NCI-H774 (cell line): ENCODE results near the gene AMPD2.

Source experiments
- DNase-seq: peaks from one replicate; lab custom pipeline; 2025; lab: John Stamatoyannopoulos, UW

AMPD2 gene

DNA sequence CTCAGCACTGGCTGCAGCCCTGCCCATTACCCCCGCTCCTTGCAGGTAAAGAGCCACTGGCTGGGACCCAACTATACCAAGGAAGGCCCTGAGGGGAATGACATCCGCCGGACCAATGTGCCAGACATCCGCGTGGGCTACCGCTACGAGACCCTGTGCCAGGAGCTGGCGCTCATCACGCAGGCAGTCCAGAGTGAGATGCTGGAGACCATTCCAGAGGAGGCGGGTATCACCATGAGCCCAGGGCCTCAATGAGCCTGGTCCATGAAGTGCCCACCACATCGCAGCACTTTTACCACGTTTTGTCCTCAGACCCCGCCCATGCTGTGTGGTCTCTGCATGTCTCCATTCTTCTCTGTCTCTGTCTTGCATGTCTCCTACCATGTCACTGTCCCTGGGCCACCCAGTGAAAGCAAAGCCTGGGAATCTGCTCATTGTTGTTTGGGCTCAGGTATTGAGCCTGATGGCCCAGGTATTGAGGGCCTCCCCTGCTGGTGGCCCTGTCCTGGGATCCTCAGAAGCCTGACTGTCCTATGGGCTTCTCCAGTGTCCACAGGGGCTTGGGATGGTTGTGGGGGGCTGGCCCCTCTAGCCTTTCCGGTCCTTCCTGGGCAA, 11.4 kb downstream of the AMPD2 start:
- no peak for DNase-seq

DNA sequence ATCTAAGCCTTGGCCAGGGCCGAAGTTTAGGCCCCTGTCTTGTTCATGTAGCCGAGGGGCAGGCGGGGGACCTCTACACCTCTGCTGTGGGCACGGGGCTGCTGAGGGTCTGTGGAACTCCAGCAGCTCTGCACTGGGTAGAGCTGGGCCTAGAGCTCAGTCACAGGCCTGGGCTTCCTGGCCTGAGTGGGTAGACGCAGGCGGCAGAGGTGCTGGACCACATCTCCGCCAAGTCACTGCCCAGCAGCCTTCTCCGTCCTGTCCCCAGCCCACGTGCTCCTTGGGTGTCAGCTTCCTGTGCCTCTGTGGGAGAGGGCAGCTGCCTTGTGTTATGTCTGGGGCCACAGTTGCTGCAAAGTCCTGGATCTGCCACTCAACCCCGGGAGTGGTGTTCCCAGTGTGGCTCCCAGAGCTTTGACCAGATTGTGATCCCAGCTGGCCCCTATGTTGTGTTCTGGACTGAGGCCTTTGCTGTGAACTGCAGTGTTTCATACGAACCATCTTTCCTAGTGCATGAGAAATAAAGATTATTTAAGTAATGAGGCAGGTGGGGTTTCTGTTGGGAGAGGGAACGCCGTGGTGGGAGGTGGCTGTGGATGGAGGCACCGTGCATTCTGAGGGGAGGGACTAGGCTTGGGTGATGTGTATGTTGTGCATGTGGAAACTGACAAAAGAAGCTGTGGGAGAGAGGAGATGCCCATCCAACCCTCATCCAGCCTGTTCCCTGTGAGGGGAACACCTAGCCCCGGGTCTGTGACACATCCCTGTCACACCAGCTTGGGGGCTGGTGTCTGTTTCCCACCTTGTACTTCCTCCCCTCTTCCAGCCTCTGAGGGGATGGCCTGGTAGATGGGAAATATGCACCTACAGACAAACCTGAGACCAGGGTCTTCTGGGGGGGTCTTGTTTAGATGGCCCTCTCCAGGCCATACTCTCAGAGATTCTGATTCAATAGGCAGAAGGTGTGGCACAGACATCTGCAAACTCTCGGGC, 12.2 kb downstream of the AMPD2 start:
- no peak for DNase-seq

DNA sequence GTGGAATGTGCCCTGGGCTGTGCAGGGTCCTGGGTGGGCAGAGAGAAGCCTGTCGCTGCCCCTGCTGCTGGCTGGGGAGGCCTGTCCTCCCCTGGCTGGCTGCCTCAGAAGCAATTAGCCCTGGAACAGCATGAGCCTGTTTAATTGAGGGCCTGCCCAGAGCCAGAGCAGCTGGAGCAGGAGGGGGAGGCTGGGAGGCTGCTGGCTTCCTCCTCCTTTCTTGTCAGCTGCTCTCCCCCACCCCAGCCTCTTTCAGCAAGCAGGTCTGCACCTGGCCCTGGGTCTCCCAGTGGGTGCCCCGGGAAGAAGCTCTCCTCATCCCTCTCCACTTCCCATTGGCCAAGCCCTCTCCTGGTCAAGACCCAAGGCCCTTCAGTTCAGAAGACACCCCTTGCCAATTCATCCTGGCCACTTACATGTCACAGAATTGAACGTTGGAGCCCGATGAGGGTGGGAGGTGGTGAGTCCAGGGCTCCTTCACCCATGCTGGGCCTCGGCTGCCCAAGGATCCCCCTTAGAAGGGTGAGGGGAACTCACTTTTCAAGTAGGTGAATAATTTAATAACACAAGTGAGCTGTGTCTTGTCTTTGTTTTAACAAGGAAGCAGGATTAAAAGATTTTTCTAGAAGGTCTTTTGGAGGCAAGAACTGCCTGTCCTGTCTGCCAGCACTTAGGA, 13.2 kb downstream of the AMPD2 start:
- DNase-seq: peak; percentile 60

DNA sequence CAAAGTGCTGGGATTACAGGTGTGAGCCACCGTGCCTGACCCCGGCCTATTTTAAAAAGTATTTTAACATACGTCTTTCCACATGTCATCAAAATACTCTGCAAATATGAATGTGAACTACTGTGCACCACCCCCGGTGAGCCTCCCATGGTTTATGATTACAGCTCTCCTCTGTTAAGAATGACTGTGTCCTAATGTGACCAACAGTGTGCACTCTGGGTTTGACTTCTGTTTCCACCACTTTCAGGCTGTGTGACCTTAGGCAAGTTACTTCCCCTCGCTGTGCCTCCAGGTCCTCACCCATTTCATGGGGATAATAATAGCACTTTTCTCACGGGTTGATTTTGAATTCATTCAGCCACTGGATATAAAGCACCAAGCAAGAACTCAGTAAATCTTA, 14.7 kb downstream of the AMPD2 start:
- no peak for DNase-seq

DNA sequence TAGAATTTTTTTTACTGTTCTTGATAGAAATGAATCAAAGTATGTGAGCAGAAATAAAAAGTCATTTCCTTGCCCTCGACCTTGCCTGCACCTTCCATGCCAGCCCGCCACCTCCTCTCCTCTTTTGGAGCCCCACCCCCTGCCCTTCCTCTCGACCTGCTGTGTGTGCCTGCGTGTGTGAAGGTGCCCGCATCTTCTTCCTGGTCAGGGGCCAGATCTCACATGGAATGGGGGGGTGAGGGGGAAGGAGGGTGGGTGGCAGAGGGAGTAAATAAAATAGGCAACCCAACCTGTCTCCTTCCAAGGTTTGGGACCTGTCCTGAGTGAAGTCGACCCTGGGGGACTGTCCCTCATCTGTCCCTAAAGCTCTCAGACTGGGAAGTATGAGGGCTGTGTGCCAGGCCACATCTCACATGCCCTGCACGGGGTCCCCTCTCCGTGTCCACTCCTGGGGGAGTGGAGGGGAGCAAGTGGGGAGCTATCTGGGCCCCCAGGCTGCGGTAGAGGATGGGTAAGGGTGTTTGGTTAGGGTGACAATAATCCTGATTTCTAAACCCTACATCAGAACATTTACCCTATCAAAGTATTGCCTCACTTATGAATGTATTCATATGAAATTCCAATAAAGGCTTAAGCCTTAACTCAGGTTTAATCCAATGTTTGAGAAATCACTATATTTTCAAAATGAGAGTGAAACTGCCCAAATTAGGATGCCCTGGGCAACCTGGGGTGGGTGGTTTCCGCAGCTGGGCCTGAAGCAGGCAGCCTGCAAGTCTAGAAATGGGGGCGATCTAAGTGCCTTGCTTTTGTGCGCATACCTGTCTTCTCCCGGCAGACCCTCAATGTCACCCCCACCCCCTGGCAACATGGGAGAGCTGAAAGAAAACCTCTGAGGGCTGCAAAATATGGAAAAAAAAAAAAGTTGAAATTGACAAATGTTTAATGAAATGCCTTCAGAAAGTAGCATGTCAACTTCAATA, 15.4 kb downstream of the AMPD2 start:
- DNase-seq: no peak

DNA sequence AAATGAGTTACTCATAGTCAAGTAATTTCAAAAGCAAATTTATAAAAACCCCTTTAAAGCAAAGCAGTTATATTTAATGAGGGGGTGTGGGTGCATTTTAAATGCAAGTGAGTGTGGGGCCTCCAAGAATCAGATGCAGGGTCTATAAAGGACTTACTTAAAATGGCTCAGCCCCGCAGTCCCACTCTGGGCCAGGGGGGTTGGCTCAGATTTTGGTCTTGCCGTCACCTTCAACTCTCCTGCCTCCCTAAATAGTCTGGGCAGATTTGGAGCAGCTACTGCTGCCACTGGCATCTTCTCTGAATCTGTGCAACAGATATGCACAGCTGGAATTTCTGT, 16.2 kb downstream of the AMPD2 start:
- no peak for DNase-seq

DNA sequence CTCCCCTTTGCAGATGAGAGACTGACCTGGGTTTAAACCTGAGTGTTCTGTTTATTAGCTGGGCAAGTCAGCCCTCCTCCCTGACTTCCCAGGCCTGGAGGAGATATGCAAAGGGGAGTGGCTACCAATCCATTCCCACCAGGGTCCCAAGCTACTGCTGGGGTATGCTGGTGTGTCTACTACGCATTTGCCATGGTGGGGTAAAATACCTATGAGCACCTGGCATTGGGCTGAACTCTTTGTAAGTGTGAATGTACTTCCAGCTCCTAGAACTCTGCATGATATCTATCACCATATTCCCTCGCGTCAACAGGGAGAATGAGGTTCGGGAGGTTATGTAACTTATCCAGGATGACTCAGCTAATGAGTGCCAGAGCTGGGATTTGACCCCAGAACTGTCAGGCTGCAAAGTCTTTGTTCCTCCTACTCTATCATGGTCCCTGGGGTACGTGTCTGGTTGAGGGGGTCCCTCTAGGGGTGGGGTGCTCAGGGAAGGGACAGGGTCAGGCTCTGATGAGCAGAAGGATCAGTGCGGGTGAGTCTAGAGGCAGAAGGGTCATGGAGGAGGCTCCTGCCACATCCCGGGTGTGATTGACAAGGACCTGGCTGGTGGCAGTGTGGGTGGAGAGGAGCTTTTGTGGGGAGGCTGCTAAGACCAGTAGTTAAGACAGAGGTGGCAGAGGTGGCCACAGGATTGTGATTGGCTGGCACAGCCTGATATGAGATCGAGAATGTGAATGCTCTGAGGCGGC, 16.7 kb downstream of the AMPD2 start:
- DNase-seq: no peak

DNA sequence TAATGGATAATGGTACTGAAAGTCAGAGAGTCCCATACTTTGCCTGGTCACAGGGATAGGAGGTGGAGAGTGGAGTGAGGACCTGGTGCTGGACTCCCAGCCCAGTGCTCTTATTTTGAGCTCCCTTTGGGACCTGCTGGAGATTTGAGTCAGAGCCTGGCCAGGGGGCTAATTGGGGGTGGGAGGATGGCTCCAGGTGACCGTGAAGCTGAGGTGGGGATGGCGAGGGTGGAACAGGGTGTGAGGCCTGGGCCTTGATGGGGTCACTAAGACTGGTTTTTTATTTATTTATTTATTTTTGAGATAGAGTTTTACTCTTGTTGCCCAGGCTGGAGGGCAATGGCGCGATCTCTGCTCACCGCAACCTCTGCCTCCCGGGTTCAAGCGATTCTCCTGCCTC, 17.8 kb downstream of the AMPD2 start:
- DNase-seq: no peak

DNA sequence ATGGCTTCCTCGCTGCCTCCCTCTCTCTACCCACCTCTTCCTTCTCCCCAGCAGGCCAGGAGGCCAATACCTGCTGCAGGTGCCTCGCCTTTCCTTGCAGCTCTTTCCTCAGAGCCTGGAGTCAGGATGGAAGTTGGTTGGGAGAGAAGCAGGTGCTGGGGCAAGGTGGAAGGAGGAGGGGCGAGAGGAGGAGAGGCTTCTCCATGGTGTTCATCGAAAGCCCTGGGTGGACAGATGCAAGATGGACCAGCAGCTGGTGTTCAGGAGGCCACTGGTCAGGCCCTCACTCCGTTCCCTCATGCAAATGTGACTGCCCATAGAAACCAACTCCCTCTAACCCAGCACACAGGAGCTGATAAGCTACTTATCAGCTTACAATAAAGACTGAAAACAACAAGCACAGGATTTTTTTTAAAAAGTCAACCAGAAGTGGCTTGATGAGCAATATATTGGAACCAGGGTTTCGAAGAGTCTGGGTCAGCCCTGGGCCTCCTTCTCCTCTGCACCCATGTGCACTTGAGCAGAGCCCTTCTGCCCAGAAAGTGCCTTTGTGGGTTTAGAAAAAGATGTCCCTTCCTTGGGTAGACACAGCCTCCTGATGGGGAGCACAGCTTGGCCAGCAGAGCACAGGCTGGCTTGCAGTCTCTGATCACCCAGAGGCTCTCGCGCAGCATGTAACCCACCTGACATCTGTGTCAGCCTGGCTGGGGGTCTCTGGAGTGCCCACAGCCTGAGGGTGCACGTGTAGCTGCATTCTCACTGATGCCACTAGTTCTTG, 19.6 kb downstream of the AMPD2 start:
- DNase-seq: no peak

DNA sequence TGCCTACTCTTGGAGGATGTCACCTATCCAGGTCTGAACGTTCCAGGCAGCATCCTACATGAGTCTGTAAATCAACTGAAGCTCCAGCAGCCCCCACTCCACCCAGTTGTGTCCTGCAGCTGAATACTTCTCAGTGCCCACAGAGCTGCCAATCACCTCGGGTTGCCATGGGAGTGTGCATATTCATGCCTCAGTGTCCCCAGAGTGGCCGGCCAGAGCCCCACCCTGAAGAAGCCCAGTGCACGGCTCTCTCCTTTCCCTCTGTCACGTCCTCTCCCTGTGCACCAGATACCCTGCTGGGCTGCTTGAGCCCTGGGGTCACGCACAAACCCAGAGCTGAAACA, 20.2 kb downstream of the AMPD2 start:
- DNase-seq: no peak

DNA sequence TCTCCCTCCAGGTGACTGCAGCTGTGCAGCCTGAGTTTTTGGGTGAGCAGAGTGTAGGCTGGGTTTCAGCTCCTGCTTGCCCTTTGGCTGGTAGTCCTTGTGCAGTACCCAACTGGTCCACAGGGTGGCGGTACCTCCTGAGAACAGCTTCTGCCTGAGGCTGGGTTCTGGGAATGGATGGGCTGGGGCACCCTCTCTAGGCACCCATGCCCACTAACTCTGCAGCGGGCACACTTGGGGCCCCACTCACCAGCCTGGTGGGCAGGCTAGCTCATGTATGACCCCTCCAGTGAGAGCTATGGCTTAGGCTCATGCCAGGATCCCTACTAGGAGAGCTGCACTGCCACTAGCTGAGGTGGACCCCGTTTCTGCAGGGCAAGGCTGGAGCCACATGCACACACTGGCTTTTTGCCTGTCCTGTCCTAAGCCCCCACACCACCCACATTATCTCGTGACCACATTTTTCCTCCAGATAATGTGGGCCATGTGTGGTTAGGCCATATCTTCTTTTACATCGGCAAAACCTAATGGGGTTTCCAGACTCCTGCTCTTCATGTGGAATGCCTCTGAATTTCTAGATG, 20.7 kb downstream of the AMPD2 start:
- DNase-seq: peak; percentile 21

DNA sequence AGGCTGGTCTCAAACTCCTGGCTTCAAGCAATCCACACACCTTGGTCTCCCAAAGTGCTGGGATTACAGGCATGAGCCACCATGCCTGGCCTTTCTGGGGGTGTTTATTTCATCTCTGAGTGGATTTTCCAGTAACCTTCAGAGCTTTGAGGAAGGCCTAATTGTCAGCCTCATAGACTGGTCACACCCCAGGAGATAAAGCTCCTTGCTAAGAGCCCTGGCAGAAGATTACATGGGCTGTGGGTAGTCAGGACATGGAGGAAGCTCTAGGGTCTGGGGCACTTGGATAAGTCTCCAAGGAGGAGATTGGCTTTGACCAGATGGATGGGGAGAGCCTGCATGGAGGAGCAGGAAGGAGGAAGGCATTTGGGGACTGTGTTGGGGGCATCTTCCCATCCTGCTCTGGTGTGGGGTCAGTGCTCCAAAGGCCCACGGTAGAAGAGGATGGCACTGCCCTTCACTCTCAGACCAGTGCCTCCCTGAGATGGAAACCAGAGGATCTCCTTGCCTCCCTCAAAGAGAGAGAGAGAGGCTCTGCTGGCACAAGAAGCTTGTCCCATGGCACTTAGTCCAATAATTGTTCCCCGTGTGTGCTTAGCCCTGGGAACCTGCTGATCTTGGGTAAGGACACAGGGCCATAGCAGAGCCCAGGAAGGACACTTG, 21.6 kb downstream of the AMPD2 start:
- DNase-seq: no peak

DNA sequence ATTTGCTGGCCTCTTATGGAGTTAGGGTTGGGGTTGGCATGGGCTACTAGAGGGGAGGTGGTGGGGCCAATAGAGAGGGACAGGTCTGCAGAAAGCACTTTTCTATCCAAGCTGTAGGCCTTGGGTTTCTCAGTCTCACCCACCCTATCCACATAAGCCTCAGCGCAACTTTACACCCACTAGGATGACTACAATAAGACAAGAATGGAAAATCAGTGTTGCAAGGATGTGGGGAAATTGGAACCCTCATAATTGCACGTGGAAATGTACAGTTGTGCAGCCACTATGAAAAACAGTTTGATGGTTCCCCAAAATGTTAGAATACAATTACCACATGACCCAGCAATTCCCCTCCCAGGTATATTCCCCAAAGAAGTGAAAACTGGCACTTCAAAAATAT, 22.2 kb downstream of the AMPD2 start:
- DNase-seq: no peak

DNA sequence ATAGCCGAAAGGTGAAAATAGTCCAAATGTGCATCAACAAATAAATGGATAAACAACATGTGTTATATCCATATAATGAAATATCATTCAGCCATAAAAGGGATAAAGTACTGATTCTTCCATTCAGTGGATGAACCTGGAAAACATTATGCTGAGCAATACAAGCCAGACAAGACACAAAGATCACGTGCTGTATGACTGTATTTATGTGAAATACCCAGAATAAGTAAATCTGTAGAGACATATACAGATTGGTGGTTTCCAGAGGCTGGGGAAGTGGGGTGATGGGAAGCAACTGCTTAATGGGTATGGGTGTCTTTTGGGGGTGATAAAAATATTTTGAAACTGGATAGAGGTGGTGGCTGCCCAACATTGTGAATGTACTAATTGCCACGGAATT, 23.0 kb downstream of the AMPD2 start:
- DNase-seq: no peak

DNA sequence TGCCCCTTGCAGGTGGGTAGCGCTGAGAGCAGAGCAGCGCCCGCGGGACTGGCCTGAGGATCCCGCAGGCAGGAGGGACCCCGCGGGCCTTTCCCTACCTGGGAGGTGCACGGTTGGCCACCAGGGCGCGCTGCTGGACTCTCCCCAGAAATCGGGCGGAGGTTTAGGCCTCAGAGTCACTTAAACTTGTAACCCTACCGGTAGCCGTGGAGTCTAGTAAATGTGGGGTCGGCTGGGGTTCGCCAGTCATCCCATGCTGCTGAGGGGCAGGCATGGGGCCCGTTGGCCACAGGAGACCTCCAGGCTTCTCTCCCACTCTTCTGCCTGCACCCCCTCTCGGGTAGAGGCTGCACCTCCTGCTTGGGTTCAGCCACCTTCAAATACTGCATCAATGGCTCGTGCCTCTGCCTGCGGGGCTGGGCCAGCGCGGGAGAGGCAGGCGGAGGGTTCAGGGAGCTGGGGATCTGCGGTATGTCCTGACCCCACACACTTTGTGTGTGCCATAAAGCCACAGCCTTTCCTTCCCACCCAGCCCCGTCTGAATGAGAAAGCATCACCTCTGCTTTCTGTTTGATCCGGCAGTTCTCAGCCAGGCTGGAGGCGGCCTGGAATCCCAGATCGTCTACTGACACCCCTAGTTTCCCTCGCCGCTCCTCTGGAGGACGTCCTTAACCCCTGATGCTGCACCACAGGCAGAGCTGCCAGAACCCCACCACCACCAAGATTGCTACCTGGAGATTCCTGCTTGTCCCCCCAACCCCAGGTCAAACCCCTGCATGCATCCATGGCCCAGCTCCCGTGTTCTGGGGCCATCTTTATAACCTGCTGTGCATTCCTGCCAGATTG, 24.0 kb downstream of the AMPD2 start:
- peak; percentile 58 for DNase-seq

DNA sequence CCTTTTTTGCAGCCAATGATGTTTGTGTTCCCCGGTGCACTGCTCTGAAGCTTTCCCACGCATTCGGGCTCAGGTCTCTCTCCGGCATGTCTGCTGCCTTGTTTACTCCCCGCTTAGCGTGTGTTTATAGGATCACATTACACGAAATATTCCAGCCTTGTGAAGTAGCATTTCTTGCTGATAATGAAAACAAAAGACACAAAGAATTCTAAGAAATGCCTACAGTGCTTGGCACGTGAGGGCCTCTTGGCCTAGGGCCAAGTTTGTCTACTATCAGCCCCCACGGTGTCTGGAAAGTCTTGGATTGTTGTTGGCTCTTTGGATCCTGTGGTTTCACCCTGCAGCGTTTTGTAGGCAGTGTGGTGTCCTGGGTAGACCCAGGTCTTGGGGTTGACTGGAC, 25.0 kb downstream of the AMPD2 start:
- no peak for DNase-seq

DNA sequence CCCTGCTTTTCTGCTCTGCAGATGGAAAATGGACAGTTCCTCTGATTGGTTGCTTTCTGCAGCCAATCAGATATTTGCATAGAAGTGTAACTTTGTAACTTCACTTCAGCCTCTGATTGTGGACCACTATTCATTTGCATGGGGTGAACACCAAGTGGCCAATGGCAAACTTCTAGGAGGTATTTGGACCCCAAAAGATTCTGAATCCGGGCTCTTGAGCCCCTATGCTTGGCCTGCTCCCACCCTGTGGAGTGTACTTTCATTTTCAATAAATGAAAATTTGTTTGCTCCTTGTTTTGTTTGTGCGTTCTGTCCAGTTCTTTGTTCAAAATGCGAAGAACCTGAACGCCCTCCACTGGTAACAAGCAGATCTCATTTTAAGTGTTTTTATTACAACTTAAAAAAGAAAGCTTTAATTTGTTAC, 29.9 kb downstream of the AMPD2 start:
- DNase-seq: no peak

DNA sequence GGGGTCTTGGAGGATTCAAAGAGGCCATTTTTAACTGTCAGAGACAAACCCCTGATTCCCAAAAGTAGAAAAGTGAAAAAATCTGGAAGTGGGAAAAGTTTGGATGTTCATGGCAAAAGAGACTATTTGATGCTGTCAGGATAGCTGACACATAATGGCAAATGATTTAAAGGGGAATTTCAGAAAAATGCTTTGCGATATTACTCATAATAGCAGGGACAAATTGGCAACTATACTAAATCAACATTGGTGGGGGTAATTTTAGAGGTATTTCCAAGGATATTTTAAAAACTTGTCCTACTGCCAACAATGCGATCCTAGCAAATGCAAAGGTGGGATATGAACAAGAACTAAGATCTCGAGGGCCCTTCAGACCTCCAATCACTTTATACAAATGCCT, 31.0 kb downstream of the AMPD2 start:
- no peak for DNase-seq

DNA sequence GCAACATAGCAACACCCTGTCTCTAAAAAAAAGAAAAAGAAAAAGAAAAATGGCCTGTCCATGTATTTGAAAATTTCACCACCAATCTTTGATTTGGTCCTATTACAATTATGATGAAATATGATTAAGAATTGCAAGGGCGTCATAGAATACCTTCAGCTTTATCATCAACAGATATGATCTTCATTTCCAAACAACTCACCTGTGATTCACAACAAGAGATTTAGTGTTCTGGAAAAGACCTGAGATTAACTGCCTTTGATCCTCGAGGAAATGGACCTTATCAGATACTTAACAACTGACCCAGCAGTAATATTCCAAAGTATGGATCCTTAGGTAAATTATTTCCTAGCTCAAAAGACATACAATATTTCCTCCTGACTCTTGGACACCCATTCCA, 32.8 kb downstream of the AMPD2 start:
- DNase-seq: no peak
